ENCODE results near the gene KAT6B.
"Not testable (repeated sequence)": the region's sequence is repeated elsewhere in the genome, so short reads cannot be mapped to it uniquely, and the experiment has no call there.

KAT6B gene

DNA sequence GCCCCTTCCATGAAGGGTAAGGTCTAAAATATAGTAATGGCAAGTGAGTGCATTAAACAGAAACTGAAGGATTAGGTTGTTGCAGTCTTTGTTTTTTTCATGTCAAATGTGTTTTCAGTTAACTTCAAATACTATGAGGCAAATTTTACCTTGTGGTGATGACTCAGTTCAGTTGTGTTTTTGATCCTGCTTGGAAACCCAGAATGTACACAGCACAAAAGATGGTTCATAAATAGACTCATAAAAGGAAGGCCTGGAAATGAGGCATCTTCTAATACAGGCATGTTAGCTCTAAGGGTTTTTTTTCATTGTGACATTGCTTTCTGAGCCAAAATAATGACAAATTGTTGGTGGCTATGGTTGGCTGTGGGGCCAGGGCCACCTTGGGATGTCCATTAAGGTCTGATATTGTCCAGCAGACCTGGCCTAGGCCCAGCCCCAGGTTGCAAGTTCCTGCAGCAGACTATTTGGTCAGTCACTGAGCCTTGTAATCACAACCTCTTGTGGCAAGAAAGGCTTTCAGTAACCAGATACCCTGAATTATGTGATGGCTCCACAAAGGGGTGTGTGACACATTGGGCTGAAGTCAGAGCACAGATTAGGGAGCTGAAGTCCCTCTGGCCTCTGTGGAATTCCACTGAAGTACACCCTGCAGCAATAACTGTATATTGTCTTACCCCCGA, 216.0 kb downstream of the KAT6B start:
- peak; percentile 78 for DNase-seq (ENCODE audit: low read depth)

DNA sequence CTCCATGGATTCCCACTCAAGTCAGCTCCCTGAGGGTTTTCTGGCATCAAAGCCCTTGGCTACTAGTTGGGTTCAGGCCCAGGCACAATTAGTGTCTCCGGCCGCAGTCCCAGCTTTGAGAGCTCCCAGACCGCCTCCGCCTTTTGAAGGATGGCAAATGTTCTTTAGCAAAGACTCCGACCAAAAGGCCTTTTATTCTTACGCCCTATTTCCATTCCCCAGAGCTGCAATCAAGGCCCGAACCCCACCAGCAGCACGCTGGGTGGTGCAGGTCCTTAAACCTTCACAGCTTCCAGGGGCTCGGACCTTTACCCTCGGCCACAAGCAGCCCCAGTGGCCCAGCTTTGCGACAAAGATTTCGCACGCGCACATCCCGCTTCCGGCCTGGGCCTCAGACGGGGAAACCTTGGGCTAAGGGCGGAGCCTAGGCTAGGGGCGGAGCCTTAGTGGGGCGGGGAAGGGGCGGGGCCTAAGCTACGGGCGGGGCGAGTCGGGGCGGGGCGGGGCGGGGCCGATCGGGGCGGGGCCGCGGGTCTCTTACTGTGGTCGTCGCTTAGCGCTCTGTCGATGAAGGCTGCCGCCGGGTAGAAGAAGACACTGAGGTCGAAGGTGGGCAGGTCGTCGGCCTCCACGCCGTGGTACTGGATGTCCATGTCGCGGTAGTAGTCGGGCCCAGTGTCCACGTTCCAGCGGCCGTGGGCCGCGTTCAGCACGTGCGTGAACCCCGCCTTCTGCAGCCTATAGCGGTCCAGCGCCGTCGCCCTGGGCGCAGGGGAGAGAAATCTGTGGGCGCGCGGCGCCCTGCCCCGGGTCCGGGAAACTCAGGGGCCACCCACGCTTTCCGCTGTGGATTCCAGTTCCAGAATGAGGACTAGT, 217.1 kb downstream of the KAT6B start:
- no peak for DNase-seq (ENCODE audit: low read depth)

DNA sequence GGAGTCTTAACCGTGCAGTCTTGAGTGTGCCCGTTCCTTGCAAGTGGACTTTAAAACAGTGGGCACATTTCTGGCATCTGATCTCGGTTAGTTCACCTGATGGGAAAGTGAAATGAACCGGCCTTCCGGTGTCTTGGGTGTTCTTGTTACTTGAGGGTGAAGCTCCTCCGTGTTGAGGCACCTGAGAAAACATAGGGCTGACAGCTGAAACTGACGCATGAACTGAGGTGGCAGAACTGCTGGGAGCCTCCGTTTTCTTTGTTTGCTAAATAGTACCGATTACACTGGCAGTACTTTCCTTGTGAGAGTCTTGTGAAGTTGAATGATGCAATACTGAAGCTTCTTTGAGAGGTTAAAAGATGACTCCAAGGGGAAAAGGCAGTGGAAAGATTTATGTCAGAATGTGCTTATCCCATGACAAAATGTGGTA, 222.3 kb downstream of the KAT6B start:
- no peak for DNase-seq (ENCODE audit: low read depth)

DNA sequence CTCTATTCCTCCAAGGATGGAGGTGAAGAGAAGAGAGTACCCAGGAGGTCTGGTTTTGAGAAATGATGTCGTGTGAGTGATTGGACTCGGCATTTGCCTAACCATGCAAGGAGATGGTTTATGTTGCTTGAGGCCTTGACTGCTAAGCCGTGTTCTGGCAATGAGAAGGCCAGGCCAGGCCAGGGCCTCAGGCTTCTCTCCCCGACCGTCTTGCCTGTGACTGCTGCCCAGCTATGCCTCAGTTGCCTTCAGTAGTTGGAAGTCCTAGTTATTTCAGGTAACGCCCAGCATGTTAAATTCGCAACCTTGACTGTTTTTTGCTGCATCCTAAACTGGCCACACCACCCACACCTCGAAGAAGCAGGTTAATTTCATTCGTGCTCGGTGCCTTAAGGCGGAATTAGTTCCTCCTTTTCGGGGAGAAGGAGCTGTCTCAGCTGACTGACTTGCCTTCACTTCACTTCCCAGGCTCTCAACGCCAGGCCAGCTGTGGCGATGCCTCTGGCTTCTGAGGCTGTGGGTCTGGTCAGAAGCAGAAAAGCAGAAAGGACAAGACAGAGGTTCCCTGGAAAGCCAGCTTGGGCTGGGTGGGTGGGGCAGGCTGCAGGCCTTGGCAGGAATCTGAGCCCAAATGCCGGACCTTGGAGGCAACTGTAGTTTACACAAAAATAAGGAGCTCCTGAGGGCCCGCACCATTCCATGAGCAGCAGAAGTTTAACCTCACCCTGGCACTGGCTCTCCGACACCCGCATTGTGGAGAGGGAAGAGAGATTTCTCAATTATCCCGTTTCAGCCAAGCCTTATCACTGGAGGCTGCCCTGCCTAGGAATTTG, 223.1 kb downstream of the KAT6B start:
- DNase-seq (ENCODE audit: low read depth), result no peak

DNA sequence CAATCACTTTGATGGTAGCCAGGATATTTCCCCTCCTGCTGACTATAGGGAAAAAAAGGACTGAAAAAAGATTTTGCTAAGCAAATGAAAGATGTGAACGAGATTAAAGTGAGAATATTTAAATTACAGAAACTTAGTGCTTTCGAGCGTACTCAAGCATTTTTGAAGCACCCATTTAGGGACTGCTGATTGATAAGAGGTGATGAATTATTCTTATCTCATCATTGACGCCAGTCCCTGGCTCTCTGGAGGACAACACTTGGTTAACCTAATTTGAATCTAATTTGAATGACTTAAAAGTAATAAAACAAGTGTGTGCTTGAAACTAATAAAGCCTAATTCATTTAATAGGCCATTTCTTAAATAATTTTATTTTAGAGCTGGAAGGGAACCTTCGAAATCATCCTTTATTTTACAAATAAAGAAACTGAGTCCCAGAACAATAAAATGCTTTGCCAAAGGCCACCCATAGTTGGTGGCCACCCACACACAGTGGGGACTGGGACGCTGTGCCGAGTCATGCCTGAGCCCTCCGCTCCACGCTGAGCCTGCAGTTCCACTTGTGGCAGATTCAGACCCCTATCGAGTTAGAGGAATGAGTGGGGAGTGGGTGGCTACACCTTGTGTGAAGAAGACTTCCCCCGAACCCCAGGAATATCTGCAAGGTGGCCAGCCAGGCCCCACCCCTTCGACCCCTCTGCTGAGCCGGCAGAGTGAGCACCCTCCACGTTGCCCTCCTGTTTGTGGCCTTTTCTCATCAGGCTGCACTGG, 223.9 kb downstream of the KAT6B start:
- DNase-seq (ENCODE audit: low read depth), result no peak

DNA sequence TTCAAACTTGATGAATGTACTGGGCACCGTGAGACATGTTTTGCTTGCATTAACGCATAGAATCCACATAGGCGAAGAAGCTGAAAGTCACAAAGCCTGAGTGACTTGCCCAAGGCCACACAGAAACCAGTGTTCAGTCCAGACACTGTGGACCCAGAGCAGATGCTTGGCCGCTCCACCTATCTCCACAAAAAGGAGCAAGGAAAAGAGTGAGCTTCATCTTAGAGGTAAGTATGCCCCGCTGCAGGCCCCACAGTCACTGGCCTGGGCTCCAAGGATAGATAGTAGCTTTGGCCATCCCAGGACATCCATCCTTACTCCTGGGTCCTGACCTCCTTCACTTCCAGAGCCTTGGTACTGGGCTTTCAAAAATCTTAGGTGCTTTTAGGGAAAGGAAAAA, 224.9 kb downstream of the KAT6B start:
- no peak for DNase-seq (ENCODE audit: low read depth)

DNA sequence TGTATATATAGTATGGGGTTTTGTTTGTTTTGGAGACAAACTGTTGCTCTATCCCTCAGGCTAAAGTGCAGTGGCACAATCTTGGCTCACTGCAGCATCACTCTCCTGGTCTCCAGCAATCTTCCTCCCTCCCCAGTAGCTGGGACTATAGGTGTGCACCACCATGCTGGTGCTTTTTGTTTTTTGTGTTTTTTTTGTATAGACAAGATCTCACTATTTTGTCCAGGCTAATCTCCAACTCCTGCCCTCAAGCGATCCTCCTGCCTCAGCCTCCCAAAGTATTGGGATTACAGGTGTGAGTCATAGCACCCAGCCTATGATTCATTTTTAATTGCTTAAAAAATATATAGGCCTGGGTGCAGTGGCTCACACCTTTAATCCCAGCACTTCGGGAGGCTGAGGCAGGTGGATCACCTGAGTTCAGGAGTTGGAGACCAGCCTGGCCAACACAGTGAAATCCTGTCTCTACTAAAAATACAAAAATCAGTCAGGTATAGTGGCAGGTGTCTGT, 229.6 kb downstream of the KAT6B start:
- DNase-seq (ENCODE audit: low read depth), result not testable (repeated sequence)

DNA sequence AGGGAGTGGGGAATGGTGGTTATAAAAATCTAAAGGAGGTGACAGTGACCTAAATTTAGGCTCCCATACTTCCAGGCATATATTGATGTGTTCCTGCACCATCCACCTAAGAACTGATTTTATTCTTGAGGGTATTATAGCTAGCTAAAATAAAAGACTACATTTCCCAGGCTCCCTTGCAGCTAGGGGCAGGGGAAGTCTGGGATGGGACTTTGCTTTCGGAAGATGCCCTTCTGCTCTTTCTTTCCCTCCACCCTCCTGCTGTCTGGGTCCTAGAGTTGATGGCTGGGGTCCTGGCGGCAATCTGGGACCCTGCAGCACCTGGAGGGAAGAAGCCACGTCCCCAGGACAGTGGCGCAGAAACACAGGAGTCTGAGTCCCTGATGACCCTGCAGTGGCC, 231.3 kb downstream of the KAT6B start:
- DNase-seq (ENCODE audit: low read depth), result no peak

DNA sequence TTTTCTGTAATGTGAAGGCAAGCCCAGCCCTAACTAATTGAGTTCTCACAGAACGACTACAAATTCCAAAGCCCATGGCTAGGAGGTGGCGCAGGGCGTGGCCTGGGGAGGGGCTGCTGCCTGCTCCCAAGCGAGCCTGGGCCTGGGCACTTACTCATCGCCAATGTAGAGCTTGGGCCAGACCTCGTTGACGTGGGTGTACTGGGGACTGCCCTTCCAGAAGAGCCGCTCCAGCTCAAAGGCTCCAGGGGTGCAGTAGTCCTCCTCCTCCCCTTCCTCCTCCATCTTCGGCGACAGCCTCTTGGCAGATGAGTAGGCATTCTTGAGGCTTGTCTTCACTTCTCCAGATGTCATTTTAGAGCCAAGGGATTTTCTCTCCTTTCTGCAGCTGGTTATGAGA, 231.8 kb downstream of the KAT6B start:
- peak; percentile 74 for DNase-seq (ENCODE audit: low read depth)

DNA sequence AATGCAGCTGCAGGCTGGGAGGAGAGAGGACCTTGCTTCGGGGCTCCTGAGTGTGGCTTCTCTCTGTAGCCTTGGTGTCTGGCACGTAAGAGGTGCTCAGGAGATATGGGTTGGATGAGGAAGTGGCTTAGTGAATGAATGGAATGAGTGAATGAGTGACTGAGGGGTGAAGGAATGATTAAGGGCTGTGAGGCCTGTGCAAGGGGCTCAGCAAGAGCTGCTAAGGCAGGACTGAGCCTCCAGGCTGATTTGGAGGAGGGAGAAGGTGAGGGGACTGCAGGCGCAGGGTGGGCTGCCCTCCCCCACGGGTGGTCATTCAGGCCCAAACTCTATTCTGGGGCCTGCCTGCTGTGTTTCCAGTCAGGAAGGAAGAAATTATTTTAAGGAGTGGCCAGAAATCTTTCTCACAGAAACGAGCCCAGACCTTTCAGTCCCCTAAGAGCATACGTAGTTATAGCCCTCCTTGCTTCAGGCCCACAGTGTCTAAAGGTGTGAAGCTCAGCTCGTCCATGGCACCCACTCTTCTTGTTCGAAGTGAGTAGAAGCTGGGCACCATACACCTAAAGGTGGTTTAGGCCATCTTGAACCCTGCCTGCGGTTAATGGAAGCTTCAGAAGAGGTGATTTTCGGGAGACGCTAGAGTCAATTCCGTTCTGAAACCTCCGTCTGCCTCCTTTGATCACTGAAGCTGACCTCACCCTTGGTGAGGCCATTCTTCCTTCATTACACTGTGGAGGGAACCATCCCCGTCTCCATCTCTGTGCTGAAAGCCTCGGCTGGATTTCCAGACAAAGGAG, 235.5 kb downstream of the KAT6B start:
- no peak for DNase-seq (ENCODE audit: low read depth)

DNA sequence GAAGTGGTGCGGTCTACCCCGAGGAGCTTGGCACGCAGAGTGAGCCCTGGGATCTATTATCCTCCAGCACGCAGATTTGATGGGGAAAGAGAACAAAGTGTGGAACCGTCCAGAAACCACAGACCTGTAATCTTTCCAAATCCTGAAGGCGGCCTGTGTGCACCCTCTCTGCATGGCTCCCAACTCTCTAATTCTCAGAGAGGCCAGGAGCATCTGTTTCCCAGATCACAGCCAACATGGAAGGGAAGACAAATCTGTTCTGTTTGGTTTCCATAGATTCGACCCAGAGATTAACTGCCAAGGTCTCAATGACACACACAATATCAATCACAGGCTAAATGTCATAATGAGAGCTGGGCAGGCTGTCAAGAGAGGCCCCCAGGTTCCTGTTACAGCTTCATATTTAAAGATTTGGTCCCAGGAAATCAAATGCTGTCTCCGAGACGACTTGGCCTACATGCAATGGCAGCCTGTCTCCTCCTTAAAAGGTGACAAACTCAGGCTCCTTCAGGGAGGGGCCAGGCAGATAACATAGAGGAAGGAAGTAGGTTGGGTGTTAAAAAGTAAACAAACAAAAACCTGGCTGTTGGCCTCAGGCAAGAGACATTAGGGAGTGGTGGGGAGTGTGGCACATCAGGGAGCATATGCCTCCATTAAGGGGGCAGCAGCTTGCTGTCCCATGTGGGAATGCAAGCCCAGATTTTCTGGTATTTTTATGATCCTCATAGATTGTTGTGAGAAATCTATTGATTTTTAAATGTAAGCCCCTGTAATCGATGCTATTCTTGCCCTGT, 236.3 kb downstream of the KAT6B start:
- DNase-seq (ENCODE audit: low read depth), result peak; percentile 90

DNA sequence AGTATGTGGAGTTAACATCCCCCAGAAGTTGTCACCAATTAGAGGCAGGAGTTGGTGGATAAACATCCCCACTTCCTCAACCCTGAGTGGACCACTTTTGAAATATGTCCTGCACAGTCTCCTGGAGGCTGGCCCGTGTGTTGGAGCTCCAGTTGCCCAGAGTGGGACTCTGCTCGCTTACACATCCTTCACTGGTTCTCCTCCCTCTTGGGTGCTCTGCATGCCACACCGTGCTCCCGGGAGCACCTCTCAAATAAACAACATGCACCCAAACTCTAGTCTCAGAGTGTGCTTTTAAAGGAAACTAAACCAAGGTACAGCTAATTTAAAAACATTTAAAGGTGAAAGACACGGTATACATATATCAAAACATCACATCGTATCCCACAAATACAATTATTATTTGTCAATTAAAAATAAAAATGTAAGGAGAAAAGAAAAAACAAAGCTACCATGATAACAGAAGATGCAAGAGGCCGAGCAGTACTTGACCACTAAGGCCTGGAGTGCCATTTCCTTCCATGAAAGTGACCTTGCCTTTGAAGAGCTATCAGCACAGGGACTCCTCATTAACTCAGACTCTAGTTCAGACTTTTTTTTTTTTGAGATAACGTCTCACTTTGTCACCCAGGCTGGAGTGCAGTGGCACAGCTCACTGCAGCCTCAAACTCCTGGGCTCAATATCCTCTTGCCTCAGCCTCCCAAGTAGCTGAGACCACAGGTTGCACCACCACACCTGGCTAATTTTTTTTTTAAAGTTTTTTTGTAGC, 237.2 kb downstream of the KAT6B start:
- DNase-seq (ENCODE audit: low read depth), result no peak

DNA sequence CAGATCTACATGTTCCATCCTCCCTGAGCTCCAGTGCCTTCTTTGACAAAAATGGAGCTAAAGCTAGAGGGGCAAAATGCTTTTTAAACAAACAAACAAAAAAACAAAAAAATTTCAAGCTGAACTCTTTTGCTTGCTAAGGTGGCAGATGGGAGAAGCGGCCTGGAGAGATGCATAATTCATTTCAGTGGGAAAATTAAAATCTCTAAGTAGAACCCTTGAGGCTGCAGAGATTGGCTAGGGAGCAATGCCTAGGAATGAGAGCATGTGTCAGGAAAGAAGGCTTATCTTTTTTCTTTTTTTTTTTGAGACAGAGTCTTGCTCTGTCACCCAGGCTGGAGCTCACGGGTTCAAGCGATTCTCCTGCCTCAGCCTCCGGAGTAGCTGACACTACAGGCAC, 238.7 kb downstream of the KAT6B start:
- no peak for DNase-seq (ENCODE audit: low read depth)

DNA sequence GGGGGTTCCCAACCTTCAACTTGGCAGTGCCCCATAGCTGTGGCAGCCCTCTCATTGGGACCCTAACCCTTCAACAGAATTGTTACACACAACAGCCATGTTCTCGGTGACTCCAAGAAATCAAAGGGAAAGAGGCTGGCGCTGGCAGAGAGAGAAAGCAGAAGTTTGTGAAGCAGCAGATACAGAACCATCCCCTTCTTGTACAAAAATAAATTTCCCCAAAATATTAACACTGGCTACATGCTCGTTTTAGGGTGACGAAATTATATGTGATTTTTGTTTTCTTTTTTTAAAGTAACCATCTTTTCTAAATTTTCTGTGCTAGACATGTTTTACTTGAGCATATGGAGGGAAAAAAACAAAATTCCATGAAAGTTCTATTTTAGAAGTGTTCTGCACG, 239.9 kb downstream of the KAT6B start:
- DNase-seq (ENCODE audit: low read depth), result no peak

DNA sequence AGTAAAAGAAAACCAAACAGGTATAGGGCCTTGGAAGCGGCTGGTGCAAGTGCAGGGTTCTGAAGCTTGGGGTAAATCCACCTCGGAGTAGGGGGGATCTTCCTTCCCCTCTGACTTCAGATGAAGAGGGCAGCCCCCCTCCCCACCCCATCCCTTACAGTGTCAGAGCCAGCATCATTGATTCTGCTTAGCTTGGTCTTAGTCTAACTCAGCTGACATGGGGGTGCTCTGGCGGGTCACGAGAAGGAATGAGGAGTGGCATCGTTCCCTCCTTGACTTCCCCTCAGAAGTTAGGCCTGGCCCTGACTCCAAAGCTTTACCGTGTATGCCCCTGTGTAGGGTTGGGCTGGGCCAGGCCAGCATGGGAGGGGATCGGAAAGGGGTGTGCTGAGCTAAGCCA, 240.9 kb downstream of the KAT6B start:
- no peak for DNase-seq (ENCODE audit: low read depth)

DNA sequence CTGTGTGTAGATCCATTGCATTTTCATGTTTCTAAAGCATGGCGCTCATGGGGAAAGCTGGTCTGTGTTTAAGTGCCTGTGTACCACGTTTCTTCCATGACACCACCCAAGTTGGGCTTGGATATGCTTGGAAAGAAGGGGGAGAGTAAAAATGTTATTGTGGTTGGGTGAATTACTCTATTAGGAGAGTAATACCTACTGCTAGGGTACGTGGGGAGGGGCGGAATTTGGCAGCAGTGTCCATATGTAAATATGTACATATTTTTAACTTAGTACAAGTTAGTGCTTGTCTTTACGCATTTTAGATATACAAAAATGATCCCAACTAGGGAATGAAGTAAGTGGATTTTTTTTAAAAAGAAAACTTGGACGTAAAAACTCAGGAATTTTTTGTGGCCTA, 242.1 kb downstream of the KAT6B start:
- no peak for DNase-seq (ENCODE audit: low read depth)

DNA sequence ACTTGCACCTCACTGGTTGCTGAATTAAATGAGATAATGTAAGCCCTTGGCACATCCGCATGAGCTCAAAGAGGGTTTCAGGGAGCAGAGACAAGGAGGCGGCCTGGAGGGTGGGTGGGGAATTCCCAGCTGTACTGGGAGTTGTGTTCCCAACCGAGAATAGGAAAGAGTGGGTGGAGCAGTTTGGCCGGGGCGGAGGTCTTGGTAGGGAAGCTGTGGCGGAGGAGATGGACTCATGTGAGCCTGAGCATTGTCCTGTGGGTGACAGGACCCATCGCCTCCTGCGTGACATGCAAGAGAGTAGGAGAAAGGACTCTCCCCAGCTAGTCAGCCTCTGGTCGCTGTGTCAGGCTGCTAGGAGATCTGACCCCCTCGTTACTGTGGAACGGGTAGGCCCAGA, 244.1 kb downstream of the KAT6B start:
- DNase-seq (ENCODE audit: low read depth), result no peak

DNA sequence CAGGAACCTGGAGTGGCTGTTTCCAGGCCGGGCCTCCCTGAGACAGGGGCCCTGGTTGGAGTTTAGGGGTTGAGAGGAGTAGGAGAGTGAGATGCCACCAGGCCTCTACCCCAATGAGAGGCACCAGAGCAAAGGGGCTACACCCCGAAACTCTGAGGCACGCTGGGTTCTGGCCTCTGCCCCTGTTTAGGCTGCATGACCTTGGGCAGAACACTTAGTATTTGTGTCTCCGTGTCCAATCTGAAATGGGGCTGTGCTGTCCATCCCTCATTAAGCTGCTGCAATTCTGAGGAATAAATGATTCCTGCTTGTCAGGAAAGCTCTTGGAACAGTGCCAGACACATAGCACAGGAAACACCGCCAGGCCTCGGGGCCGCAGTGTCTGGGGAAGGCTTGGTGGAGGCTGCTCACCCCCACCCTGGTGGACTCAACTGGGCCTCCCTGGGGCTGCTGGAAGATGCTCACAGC, 244.6 kb downstream of the KAT6B start:
- DNase-seq (ENCODE audit: low read depth), result no peak

DNA sequence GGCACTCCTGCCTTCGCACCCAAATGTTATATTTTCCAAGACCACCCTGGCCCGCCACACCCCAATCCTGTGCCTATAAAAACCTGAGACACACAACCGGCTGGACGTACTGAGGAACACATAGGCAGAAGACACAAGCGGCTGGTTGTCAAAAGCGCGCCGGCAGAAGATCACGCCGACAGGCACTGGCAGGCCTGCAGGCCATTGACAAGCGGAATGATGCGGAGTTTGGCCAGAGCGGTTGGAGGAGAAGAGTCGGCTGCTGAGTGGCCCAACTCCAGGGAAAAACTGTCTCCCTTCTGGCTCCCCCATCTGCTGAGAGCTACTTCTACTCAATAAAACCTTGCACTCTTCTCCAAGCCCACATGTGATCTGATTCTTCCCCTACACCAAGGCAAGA, 245.4 kb downstream of the KAT6B start:
- DNase-seq (ENCODE audit: low read depth), result no peak

All from GM04503 (cell line).